HCT116 (cell line): ENCODE measurements around the gene UGT1A7. TPM values are rescaled to one million over a fixed set of nuclear protein-coding genes. Genes with fewer than 3 reads are reported as not detected.

Experiments used
- ATAC-seq: fragments of 200-7000 bp; cut with Tn5 transposase; 2 replicates; pipeline ENCODE4 v1.9.1; 2020; ENCODE audit warnings: mild to moderate bottlenecking, moderate library complexity
- BruUV-seq: library from RNA; stranded (reverse); fragments of 400-500 nt; replicated peaks from 2 replicates; lab custom pipeline; 2021; lab: Mats Ljungman, UMichigan
- CTCF ChIA-PET: fragments of 300-600 bp; sonication (Branson Sonifier 250); formaldehyde crosslinking; loops from one replicate; lab custom pipeline; 2021; ENCODE audit warnings: antibody characterized with exemption; lab: Charles Lee
- POLR2A ChIA-PET: fragments of 300-600, 350-600 bp; sonication (Branson Sonifier 250); formaldehyde crosslinking; loops from one replicate; lab custom pipeline; 2021; ENCODE audit warnings: antibody characterized with exemption; lab: Charles Lee
- RAD21 ChIA-PET, 2 experiments: fragments of 300-600 bp; sonication (Branson Sonifier 250); formaldehyde crosslinking; loops; one replicate each; lab custom pipeline; 2023; ENCODE audit warnings: low total read pairs in 2 of 2; ENCODE audit not compliant: uncharacterized antibody in 2 of 2, unreplicated experiment in 2 of 2, low non-redundant PET in 1 of 2; lab: Charles Lee
- DNase-seq: peaks from one replicate; pipeline ENCODE4 v3.0.0-alpha.2; 2010; ENCODE audit warnings: low read depth, low spot score
- H2AFZ ChIP-seq: fragments of 200-600 bp; shearing (Covaris generic), sonication (generic); 2 replicates; pipeline ENCODE4 v1.6.1; 2017; ENCODE audit warnings: low read depth, mixed run types, mixed read lengths, antibody characterized with exemption, low read length; ENCODE audit not compliant: poor library complexity, severe bottlenecking
- H3K27ac ChIP-seq: 2 replicates; pipeline ENCODE4 v1.5.1; 2012; ENCODE audit warnings: low read depth, low read length
- H3K27me3 ChIP-seq: fragments of 200-600 bp; sonication (generic); 2 replicates; pipeline ENCODE4 v1.6.1; 2016; ENCODE audit warnings: mixed run types, low read length, mixed read lengths; ENCODE audit not compliant: insufficient read depth
- H3K36me3 ChIP-seq, 2 experiments: fragments of 200-500 bp in 1 of 2; fragments of 200-600 bp in 1 of 2; sonication (Bioruptor generic) in 1 of 2; sonication (generic) in 1 of 2; 2 replicates each; pipeline versions ENCODE4 v1.5.1 to v1.6.1; 2014 to 2016; ENCODE audit warnings: low read length in 2 of 2, inconsistent platforms in 1 of 2, mixed read lengths in 1 of 2, mixed run types in 1 of 2; ENCODE audit not compliant: insufficient read depth in 2 of 2, control insufficient read depth in 1 of 2
- H3K4me1 ChIP-seq, 2 experiments: fragments of 200-600 bp in 1 of 2; sonication (generic) in 1 of 2; 2 replicates each; pipeline versions ENCODE4 v1.5.1 to v1.6.1; 2012 to 2017; ENCODE audit warnings: low read length in 2 of 2, inconsistent platforms in 1 of 2, mild to moderate bottlenecking in 1 of 2, mixed read lengths in 1 of 2, mixed run types in 1 of 2, moderate library complexity in 1 of 2; ENCODE audit not compliant: insufficient read depth in 2 of 2, control insufficient read depth in 1 of 2
- H3K4me2 ChIP-seq: fragments of 200-600 bp; sonication (generic); 2 replicates; pipeline ENCODE4 v1.6.1; 2017; ENCODE audit warnings: mixed run types, low read length, mixed read lengths
- H3K4me3 ChIP-seq, 2 experiments: fragments of 200-600 bp in 1 of 2; sonication (generic) in 1 of 2; replicated peaks in 1 of 2; 2 replicates each; pipeline ENCODE4 v1.5.1; 2011 to 2016; ENCODE audit warnings: low read length in 2 of 2, control low read depth in 1 of 2, low read depth in 1 of 2, mild to moderate bottlenecking in 1 of 2, mixed read lengths in 1 of 2, mixed run types in 1 of 2
- H3K79me2 ChIP-seq: fragments of 200-600 bp; sonication (generic); 2 replicates; pipeline ENCODE4 v1.6.1; 2017; ENCODE audit warnings: mild to moderate bottlenecking, mixed run types, low read length, moderate library complexity, mixed read lengths; ENCODE audit not compliant: insufficient read depth
- H3K9ac ChIP-seq: fragments of 200-600 bp; sonication (generic); 2 replicates; pipeline ENCODE4 v1.6.1; 2016; ENCODE audit warnings: low read length, mixed read lengths
- H3K9me2 ChIP-seq: fragments of 200-600 bp; sonication (generic), shearing (Covaris generic); 2 replicates; pipeline ENCODE4 v1.6.1; 2017; ENCODE audit warnings: mixed run types, mild to moderate bottlenecking, moderate library complexity; ENCODE audit not compliant: insufficient read depth
- H3K9me3 ChIP-seq, 2 experiments: fragments of 200-500 bp in 1 of 2; fragments of 200-600 bp in 1 of 2; sonication (Bioruptor generic) in 1 of 2; sonication (generic) in 1 of 2; 2 replicates each; pipeline ENCODE4 v1.6.1; 2014 to 2017; ENCODE audit warnings: low read length in 2 of 2, mixed read lengths in 2 of 2, inconsistent platforms in 1 of 2, low read depth in 1 of 2, mild to moderate bottlenecking in 1 of 2, mixed run types in 1 of 2, moderate library complexity in 1 of 2; ENCODE audit not compliant: control insufficient read depth in 1 of 2, insufficient read depth in 1 of 2
- H4K20me1 ChIP-seq: fragments of 200-600 bp; sonication (generic), shearing (Covaris generic); 2 replicates; pipeline ENCODE4 v1.6.1; 2017; ENCODE audit warnings: mixed run types, mild to moderate bottlenecking, moderate library complexity; ENCODE audit not compliant: insufficient read depth
- CBX3 ChIP-seq: IDR thresholded peaks from 2 replicates; pipeline ENCODE4 v1.6.1; 2012; ENCODE audit warnings: low read depth
- CEBPB ChIP-seq: IDR thresholded peaks from 2 replicates; pipeline ENCODE4 v1.6.1; 2012; ENCODE audit warnings: low read depth
- EGR1 ChIP-seq: IDR thresholded peaks from 2 replicates; pipeline ENCODE4 v1.6.1; 2012; ENCODE audit warnings: low read depth
- ELF1 ChIP-seq: IDR thresholded peaks from 2 replicates; pipeline ENCODE4 v1.6.1; 2012; ENCODE audit warnings: low read depth, borderline replicate concordance
- EZH2 ChIP-seq: fragments of 200-600 bp; sonication (generic); IDR thresholded peaks from 2 replicates; pipeline ENCODE4 v1.6.1; 2017; ENCODE audit warnings: antibody characterized with exemption, mixed run types
- FOSL1 ChIP-seq: IDR thresholded peaks from 2 replicates; pipeline ENCODE4 v1.6.1; 2012; ENCODE audit warnings: low read depth
- JUND ChIP-seq: IDR thresholded peaks from 2 replicates; pipeline ENCODE4 v1.6.1; 2012
- POLR2A ChIP-seq: IDR thresholded peaks from 2 replicates; pipeline ENCODE4 v1.7.0; 2011; ENCODE audit warnings: borderline replicate concordance; ENCODE audit not compliant: insufficient read depth, insufficient read length; ENCODE audit errors: extremely low read depth
- POLR2AphosphoS5 ChIP-seq: IDR thresholded peaks from 2 replicates; pipeline ENCODE4 v1.6.1; 2011; ENCODE audit warnings: mild to moderate bottlenecking, low read depth, low read length, moderate library complexity
- RAD21 ChIP-seq: IDR thresholded peaks from 2 replicates; pipeline ENCODE4 v1.6.1; 2012; ENCODE audit warnings: low read depth, mild to moderate bottlenecking
- SIN3A ChIP-seq: IDR thresholded peaks from 2 replicates; pipeline ENCODE4 v1.6.1; 2012; ENCODE audit warnings: low read depth
- SRF ChIP-seq: IDR thresholded peaks from 2 replicates; pipeline ENCODE4 v1.6.1; 2012; ENCODE audit warnings: low read depth
- TCF7L2 ChIP-seq: IDR thresholded peaks from 2 replicates; pipeline ENCODE4 v1.7.0; 2011; ENCODE audit warnings: borderline replicate concordance, inconsistent platforms; ENCODE audit not compliant: insufficient read depth, insufficient read length; ENCODE audit errors: extremely low read depth
- YY1 ChIP-seq: IDR thresholded peaks from 2 replicates; pipeline ENCODE4 v1.6.1; 2011; ENCODE audit warnings: low read length, low read depth, moderate library complexity, mild to moderate bottlenecking; ENCODE audit not compliant: insufficient replicate concordance; ENCODE audit errors: extremely low read depth
- ZNF274 ChIP-seq: fragments of 200-500 bp; sonication (Bioruptor generic); IDR thresholded peaks from 2 replicates; pipeline ENCODE4 v1.6.1; 2014; ENCODE audit warnings: mild to moderate bottlenecking, low read depth, low read length, inconsistent platforms
- intact Hi-C: fragments of 100-400 bp; cut with micrococcal nuclease; formaldehyde crosslinking; loops from 2 replicates; pipeline ENCODE4 v1.10.0; 2022
- total RNA-seq: library from RNA; stranded (reverse); gene quantifications from one replicate; pipeline ENCODE4 v1.2.1, GENCODE V29; 2021; ENCODE audit not compliant: unreplicated experiment
- TF ChIP-seq, protein P1 (sequence below): IDR thresholded peaks from 2 replicates; pipeline ENCODE4 v1.6.1; 2012
- TF ChIP-seq, protein P2 (sequence below): IDR thresholded peaks from 2 replicates; pipeline ENCODE4 v1.6.1; 2012; ENCODE audit warnings: low read depth
- TF ChIP-seq, protein P3 (sequence below): IDR thresholded peaks from 2 replicates; pipeline ENCODE4 v1.6.1; 2012
- TF ChIP-seq, protein P4 (sequence below): IDR thresholded peaks from 2 replicates; pipeline ENCODE4 v1.6.1; 2011; ENCODE audit warnings: mild to moderate bottlenecking, low read length, moderate library complexity; ENCODE audit not compliant: insufficient replicate concordance; ENCODE audit errors: extremely low read depth

The UGT1A7 gene
- total RNA-seq, 1 experiment from 2014 or later: not detected

DNA sequence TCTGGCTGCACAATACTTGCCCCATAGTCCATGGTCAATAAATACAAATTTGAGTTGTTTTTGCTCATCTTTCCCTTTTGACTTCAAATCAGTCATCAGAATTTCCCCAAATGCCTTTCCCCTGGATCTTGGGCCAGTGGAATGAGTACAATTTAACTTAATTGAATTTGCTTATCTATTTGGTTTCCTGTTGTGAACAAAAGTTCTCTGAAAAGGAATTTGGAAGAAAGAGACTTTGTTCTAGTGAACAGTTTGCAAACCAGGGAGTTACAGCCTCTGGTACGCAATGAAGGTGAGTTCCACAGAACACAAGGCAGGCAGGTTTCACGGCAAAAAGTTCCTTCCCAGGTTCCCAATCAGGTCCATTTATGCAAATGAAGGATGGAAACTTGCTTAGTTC, 77.1 kb downstream of the UGT1A7 start:
- TF ChIP-seq EZH2 (no peak), POLR2AphosphoS5 (no peak), RAD21 (no peak), SIN3A (no peak), TCF7L2 (no peak), JUND (no peak), SRF (no peak), EGR1 (no peak), ELF1 (no peak), CEBPB (no peak), POLR2A (no peak), ZNF274 (no peak), FOSL1 (no peak), YY1 (no peak), CBX3 (no peak)
- TF ChIP-seq, protein P1, sequence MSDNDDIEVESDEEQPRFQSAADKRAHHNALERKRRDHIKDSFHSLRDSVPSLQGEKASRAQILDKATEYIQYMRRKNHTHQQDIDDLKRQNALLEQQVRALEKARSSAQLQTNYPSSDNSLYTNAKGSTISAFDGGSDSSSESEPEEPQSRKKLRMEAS: no peak
- TF ChIP-seq, protein P2, sequence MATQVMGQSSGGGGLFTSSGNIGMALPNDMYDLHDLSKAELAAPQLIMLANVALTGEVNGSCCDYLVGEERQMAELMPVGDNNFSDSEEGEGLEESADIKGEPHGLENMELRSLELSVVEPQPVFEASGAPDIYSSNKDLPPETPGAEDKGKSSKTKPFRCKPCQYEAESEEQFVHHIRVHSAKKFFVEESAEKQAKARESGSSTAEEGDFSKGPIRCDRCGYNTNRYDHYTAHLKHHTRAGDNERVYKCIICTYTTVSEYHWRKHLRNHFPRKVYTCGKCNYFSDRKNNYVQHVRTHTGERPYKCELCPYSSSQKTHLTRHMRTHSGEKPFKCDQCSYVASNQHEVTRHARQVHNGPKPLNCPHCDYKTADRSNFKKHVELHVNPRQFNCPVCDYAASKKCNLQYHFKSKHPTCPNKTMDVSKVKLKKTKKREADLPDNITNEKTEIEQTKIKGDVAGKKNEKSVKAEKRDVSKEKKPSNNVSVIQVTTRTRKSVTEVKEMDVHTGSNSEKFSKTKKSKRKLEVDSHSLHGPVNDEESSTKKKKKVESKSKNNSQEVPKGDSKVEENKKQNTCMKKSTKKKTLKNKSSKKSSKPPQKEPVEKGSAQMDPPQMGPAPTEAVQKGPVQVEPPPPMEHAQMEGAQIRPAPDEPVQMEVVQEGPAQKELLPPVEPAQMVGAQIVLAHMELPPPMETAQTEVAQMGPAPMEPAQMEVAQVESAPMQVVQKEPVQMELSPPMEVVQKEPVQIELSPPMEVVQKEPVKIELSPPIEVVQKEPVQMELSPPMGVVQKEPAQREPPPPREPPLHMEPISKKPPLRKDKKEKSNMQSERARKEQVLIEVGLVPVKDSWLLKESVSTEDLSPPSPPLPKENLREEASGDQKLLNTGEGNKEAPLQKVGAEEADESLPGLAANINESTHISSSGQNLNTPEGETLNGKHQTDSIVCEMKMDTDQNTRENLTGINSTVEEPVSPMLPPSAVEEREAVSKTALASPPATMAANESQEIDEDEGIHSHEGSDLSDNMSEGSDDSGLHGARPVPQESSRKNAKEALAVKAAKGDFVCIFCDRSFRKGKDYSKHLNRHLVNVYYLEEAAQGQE: no peak
- TF ChIP-seq, protein P3, sequence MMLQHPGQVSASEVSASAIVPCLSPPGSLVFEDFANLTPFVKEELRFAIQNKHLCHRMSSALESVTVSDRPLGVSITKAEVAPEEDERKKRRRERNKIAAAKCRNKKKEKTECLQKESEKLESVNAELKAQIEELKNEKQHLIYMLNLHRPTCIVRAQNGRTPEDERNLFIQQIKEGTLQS: no peak
- TF ChIP-seq, protein P4, sequence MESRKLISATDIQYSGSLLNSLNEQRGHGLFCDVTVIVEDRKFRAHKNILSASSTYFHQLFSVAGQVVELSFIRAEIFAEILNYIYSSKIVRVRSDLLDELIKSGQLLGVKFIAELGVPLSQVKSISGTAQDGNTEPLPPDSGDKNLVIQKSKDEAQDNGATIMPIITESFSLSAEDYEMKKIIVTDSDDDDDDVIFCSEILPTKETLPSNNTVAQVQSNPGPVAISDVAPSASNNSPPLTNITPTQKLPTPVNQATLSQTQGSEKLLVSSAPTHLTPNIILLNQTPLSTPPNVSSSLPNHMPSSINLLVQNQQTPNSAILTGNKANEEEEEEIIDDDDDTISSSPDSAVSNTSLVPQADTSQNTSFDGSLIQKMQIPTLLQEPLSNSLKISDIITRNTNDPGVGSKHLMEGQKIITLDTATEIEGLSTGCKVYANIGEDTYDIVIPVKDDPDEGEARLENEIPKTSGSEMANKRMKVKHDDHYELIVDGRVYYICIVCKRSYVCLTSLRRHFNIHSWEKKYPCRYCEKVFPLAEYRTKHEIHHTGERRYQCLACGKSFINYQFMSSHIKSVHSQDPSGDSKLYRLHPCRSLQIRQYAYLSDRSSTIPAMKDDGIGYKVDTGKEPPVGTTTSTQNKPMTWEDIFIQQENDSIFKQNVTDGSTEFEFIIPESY: no peak
- ATAC-seq: no peak
- no peaks in the 10 kb centered on the region for H3K4me1 ChIP-seq
- H3K27ac ChIP-seq: no peak overlapping the region
- H4K20me1 ChIP-seq: no peaks in the 10 kb centered on the region
- no peaks in the 10 kb centered on the region for H3K9me3 ChIP-seq
- H2AFZ ChIP-seq: no peak overlapping the region
- no peaks in the 10 kb centered on the region for H3K36me3 ChIP-seq
- H3K79me2 ChIP-seq: no peaks in the 10 kb centered on the region
- DNase-seq: no peak
- H3K27me3 ChIP-seq: no peaks in the 10 kb centered on the region
- H3K4me3 ChIP-seq: no peak overlapping the region
- no peak overlapping the region for H3K9ac ChIP-seq
- intact Hi-C loops: no loop called here
- no peak overlapping the region for H3K4me2 ChIP-seq
- CTCF ChIA-PET: no interaction called here
- RAD21 ChIA-PET: no interaction called here
- POLR2A ChIA-PET: no interaction called here
- no TSS peak for BruUV-seq
- H3K9me2 ChIP-seq: no peaks in the 10 kb centered on the region
